OCI-LY3 (cell line): ENCODE results near the gene KIR2DL3.

Experiments
- H2AFZ ChIP-seq: fragments of 200-600, 300-600 bp; shearing (Covaris generic); 2 replicates; pipeline ENCODE4 v1.6.0; 2014; ENCODE audit warnings: antibody characterized with exemption, low read depth, low read length
- H3K27ac ChIP-seq: fragments of 200-600, 300-600 bp; sonication (generic); 2 replicates; pipeline ENCODE4 v1.5.1; 2014; ENCODE audit warnings: mild to moderate bottlenecking, low read length, moderate library complexity, mixed read lengths
- H3K27me3 ChIP-seq: fragments of 200-600, 300-600 bp; sonication (generic); 2 replicates; pipeline ENCODE4 v1.6.1; 2014; ENCODE audit warnings: low read depth, low read length, mixed read lengths
- H3K36me3 ChIP-seq: fragments of 200-600, 300-600 bp; sonication (generic); replicated peaks from 2 replicates; pipeline ENCODE3; 2014; ENCODE audit warnings: low read depth, low read length, mixed read lengths
- H3K4me1 ChIP-seq: fragments of 300-600, 200-600 bp; sonication (generic); 2 replicates; pipeline ENCODE4 v1.6.1; 2014; ENCODE audit warnings: low read length, mixed read lengths
- H3K4me2 ChIP-seq: fragments of 200-600, 300-600 bp; sonication (generic); 2 replicates; pipeline ENCODE4 v1.6.1; 2014; ENCODE audit warnings: low read length, mixed read lengths
- H3K4me3 ChIP-seq: fragments of 300-600, 200-600 bp; sonication (generic); 2 replicates; pipeline ENCODE4 v1.5.1; 2014; ENCODE audit warnings: antibody characterized with exemption, mild to moderate bottlenecking, low read length, moderate library complexity
- H3K79me2 ChIP-seq: fragments of 300-600, 200-600 bp; shearing (Covaris generic); 2 replicates; pipeline ENCODE4 v1.6.1; 2014; ENCODE audit warnings: mild to moderate bottlenecking, low read length, mixed read lengths
- H3K9ac ChIP-seq: fragments of 300-600, 200-600 bp; shearing (Covaris generic); 2 replicates; pipeline ENCODE4 v1.6.0; 2014; ENCODE audit warnings: mild to moderate bottlenecking, low read length, moderate library complexity
- H3K9me3 ChIP-seq: fragments of 200-600, 300-600 bp; shearing (Covaris generic); 2 replicates; pipeline ENCODE4 v1.6.1; 2014; ENCODE audit warnings: low read length, mixed read lengths; ENCODE audit not compliant: insufficient read depth
- H4K20me1 ChIP-seq: fragments of 200-600, 300-600 bp; sonication (generic); 2 replicates; pipeline ENCODE4 v1.6.1; 2016; ENCODE audit warnings: low read length, mixed read lengths; ENCODE audit not compliant: insufficient read depth
- EZH2phosphoT487 ChIP-seq: fragments of 200-600 bp; shearing (Covaris generic); IDR thresholded peaks from 2 replicates; pipeline ENCODE4 v1.6.1; 2018; ENCODE audit warnings: antibody characterized with exemption, mixed run types, low read depth
- TF ChIP-seq, protein P1 (sequence below): fragments of 200-600, 300-600 bp; sonication (generic); IDR thresholded peaks from 2 replicates; pipeline ENCODE4 v1.5.1; 2014; ENCODE audit warnings: antibody characterized with exemption, low read length, low read depth

KIR2DL3 gene

GRCh38 chr19:54725321-54725720 lies 13.0 kb upstream of the KIR2DL3 start:
- Histone ChIP-seq H3K4me1 (0 out of 2 replicates have a peak, but pooled peaks cover 4% of the 10 kb centered on the region), H3K36me3 (no peaks in the 10 kb centered on the region), H3K4me3 (no peak overlapping the region), H3K79me2 (no peaks in the 10 kb centered on the region), H2AFZ (no peak overlapping the region), H3K9ac (no peak overlapping the region), H3K4me2 (no peak overlapping the region), H3K9me3 (0 out of 2 replicates have a peak, but pooled peaks cover 12% of the 10 kb centered on the region), H3K27me3 (peaks cover 16% of the 10 kb centered on the region), H4K20me1 (no peaks in the 10 kb centered on the region), H3K27ac (no peak overlapping the region)
- TF ChIP-seq, protein P1, sequence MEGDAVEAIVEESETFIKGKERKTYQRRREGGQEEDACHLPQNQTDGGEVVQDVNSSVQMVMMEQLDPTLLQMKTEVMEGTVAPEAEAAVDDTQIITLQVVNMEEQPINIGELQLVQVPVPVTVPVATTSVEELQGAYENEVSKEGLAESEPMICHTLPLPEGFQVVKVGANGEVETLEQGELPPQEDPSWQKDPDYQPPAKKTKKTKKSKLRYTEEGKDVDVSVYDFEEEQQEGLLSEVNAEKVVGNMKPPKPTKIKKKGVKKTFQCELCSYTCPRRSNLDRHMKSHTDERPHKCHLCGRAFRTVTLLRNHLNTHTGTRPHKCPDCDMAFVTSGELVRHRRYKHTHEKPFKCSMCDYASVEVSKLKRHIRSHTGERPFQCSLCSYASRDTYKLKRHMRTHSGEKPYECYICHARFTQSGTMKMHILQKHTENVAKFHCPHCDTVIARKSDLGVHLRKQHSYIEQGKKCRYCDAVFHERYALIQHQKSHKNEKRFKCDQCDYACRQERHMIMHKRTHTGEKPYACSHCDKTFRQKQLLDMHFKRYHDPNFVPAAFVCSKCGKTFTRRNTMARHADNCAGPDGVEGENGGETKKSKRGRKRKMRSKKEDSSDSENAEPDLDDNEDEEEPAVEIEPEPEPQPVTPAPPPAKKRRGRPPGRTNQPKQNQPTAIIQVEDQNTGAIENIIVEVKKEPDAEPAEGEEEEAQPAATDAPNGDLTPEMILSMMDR: no peak
- TF ChIP-seq EZH2phosphoT487: no peak

DNA sequence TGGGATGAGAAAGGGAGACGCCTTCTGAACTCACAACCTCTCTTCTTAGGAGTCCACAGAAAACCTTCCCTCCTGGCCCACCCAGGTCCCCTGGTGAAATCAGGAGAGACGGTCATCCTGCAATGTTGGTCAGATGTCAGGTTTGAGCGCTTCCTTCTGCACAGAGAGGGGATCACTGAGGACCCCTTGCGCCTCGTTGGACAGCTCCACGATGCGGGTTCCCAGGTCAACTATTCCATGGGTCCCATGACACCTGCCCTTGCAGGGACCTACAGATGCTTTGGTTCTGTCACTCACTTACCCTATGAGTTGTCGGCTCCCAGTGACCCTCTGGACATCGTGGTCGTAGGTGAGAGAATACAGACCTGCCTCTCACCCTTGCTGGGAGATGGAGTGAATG lies 10.8 kb upstream of the KIR2DL3 start:
- peaks cover 34% of the 10 kb centered on the region for H3K27me3 ChIP-seq
- H2AFZ ChIP-seq: no peak overlapping the region
- no peak overlapping the region for H3K9ac ChIP-seq
- H3K4me3 ChIP-seq: no peak overlapping the region
- no peaks in the 10 kb centered on the region for H3K79me2 ChIP-seq
- no peak for TF ChIP-seq EZH2phosphoT487
- TF ChIP-seq, protein P1: no peak
- no peaks in the 10 kb centered on the region for H3K36me3 ChIP-seq
- H3K4me2 ChIP-seq: no peak overlapping the region
- no peak overlapping the region for H3K27ac ChIP-seq
- H4K20me1 ChIP-seq: no peaks in the 10 kb centered on the region
- no peaks in the 10 kb centered on the region for H3K9me3 ChIP-seq
- peaks cover 10% of the 10 kb centered on the region for H3K4me1 ChIP-seq

DNA sequence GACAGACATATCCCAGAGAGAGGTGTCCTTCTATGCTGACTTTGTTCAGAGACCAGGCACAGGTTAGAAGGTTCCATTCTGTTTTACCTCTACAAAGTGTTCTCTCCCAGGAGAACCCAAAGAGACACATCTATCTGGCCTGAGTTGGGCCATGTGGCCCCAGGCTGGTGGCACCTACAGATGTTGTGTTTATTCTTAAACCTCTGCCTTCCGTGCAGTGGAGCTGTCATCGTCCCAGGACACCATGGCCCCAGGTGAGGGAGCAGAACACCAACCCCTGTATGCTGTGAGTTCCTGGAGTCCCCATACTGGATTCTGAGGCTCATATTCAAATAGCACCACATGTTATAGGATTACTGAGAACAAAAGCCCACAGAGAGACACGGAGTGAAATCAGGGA lies 10.1 kb upstream of the KIR2DL3 start:
- H3K4me2 ChIP-seq: no peak overlapping the region
- H3K9ac ChIP-seq: no peak overlapping the region
- H3K36me3 ChIP-seq: no peaks in the 10 kb centered on the region
- H3K4me3 ChIP-seq: no peak overlapping the region
- H3K79me2 ChIP-seq: no peaks in the 10 kb centered on the region
- peaks cover 38% of the 10 kb centered on the region for H3K27me3 ChIP-seq
- H4K20me1 ChIP-seq: no peaks in the 10 kb centered on the region
- no peak for TF ChIP-seq EZH2phosphoT487
- TF ChIP-seq, protein P1: no peak
- no peaks in the 10 kb centered on the region for H3K9me3 ChIP-seq
- H3K4me1 ChIP-seq: peaks cover 10% of the 10 kb centered on the region
- H3K27ac ChIP-seq: no peak overlapping the region
- H2AFZ ChIP-seq: no peak overlapping the region

- no peak for TF ChIP-seq EZH2phosphoT487
- TF ChIP-seq, protein P1: no peak
- no peaks in the 10 kb centered on the region for H3K9me3 ChIP-seq
- no peaks in the 10 kb centered on the region for H3K36me3 ChIP-seq
- no peak overlapping the region for H3K27ac ChIP-seq
- H3K9ac ChIP-seq: no peak overlapping the region
- H3K4me2 ChIP-seq: no peak overlapping the region
- H2AFZ ChIP-seq: no peak overlapping the region
- no peaks in the 10 kb centered on the region for H3K79me2 ChIP-seq
- H3K4me3 ChIP-seq: no peak overlapping the region
- peaks cover 49% of the 10 kb centered on the region for H3K27me3 ChIP-seq
- H3K4me1 ChIP-seq: peaks cover 10% of the 10 kb centered on the region
- H4K20me1 ChIP-seq: no peaks in the 10 kb centered on the region
Observed at GRCh38 chr19:54729416-54730188, 8.7 kb upstream of the KIR2DL3 start.
